Right ventricle myocardium superior (tissue), 1 donor: ENCODE data around the gene ITPR3. TPM values are rescaled to one million over a fixed set of nuclear protein-coding genes. Genes with fewer than 3 reads are reported as not detected.

ENCODE experiments used
- ATAC-seq: fragments of 200-7000 bp; cut with Tn5 transposase; one replicate; pipeline ENCODE4 v1.9.1; 2020; ENCODE audit warnings: mild to moderate bottlenecking; ENCODE audit not compliant: poor library complexity
- DNase-seq: peaks from one replicate; pipeline ENCODE4 v3.0.0-alpha.2; 2020
- intact Hi-C: fragments of 100-400 bp; cut with DNase I; formaldehyde crosslinking; loops from one replicate; pipeline ENCODE4 v1.11.2; 2022
- total RNA-seq: library from RNA; stranded (reverse); fragmentation: NEBNext Ultra II Directional; extraction: Animal tissue kit (Norgen Biotek cat#: 25700); gene quantifications from one replicate; pipeline ENCODE4 v1.2.1, GENCODE V29; 2021
- donor health status: DM: no; HTN: yes; CAD: no; lungs with severe emphysema.

ITPR3 gene
- total RNA-seq, 1 donor from 2014 or later = 6.0 TPM

GRCh38 chr6:33717934-33718455, 96.9 kb downstream of the ITPR3 start:
- intact Hi-C loops = no loop called here
- peak; percentile 62 for DNase-seq
- ATAC-seq = peak; percentile 44

- intact Hi-C loops = no loop called here
- ATAC-seq (no peak), DNase-seq (no peak)
Observed at GRCh38 chr6:33718713-33719112, 97.6 kb downstream of the ITPR3 start.

DNA sequence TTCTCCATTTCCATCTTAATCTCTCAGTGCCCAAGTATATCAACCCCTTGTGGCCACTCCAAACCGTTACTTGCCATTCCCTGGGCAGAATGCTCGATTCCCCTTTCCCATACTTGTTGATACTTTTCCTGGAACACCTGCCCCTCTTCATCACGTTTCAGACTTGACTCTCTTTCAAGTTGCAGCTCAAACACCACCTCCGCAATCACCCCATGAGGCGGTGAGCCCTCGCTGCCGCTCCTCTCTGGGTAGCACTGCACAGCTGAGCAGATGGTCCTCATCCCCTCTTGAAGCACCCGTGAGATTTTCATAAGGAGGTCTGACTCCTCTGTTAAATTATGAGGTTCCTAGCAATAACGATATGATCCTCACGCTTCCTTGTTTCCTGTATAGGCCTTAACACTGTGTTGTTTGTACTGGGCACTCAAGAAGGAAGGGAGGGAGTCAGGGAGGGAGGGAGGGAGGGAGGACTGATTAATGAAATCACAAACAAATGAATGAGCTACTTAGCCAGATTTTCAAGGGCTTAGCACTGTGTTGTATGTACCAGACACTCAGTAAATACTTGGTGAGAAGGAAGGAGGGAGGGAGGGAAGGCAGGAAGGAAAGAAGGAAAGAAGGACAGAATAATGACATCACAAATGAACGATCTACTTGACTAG, 98.3 kb downstream of the ITPR3 start:
- intact Hi-C loops = no loop called here
- peak; percentile 3 for ATAC-seq
- DNase-seq = no peak

DNA sequence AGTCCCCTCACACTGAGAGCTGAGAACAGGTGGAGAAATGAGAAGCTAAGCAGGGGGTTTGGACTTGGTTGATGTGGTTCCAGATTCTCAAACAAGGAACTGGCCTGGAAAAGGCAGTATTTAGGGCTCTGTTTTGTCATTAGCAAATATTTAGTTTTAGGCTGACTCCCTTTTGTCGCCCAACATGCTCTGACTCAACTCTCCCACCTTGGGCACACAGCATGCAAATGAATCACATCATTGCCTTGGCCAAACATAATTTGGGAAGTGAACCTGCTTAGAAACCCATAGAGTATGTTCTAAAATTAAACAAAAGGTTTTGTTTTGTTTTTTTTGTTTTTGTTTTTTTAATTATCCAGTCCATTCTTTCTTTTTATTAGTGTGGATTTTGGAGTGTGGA, 99.9 kb downstream of the ITPR3 start:
- DNase-seq = no peak
- intact Hi-C loops = no loop called here
- no peak for ATAC-seq

DNA sequence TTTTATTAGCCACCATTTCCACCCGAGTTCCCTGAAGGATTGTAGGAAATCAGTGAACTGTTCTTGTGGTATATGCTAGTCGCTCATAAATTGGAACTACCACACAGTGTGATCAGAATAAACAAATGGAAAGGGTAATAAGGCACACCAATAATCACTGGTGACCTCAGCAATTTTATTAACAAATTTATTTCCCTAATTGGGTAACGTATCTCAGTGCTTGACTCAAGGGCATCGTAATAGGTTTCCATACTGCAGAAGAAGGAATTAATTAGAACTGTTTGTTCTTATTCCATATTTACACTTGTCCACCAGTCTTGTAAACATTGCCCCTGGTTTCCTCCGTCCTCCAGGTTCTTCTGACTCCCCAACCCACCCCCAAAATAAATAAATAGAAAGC, 100.4 kb downstream of the ITPR3 start:
- ATAC-seq (no peak), DNase-seq (no peak)
- intact Hi-C loops = no loop called here

GRCh38 chr6:33722103-33722623, 101.0 kb downstream of the ITPR3 start:
- intact Hi-C loops = no loop called here
- ATAC-seq (peak; percentile 20), DNase-seq (no peak)

DNA sequence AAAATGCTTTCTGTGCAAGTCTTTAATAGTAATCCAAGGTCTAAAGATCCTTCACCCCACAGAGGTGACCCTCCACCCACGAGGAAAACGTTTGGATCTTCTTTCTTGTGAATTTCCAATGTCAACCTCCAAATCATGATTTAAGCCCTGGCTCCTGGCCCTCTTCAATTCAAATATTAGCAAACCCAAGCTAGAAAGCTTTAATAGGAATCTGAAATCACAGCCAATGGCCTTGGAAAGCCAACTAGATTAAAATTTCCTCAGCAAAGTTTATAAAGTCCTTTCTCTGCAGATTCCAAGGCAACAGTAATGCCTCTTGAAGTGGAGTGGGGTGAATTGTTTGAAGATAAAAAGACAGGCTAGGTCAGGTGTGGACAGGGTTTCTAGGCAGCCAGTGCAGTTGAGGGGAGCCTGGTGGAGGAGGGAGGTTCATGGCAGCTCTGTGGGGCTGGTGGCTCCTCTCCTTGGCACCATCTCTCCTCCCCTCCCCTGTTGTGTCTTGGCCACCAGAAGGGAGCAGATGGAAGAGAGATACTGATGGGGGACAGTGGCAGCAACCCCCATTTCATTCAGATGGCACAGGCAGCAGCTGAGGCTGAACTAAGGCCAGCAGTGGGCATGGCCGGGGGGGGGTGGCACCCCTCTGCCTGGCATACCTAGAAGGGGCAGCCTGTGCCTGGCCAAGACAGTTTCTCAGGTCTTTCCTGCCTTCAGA, 102.4 kb downstream of the ITPR3 start:
- DNase-seq = peak; percentile 33
- ATAC-seq = no peak
- intact Hi-C loops = no loop called here

- intact Hi-C loops = no loop called here
- ATAC-seq = no peak
- no peak for DNase-seq
Observed at GRCh38 chr6:33724102-33725023, 103.2 kb downstream of the ITPR3 start.

DNA sequence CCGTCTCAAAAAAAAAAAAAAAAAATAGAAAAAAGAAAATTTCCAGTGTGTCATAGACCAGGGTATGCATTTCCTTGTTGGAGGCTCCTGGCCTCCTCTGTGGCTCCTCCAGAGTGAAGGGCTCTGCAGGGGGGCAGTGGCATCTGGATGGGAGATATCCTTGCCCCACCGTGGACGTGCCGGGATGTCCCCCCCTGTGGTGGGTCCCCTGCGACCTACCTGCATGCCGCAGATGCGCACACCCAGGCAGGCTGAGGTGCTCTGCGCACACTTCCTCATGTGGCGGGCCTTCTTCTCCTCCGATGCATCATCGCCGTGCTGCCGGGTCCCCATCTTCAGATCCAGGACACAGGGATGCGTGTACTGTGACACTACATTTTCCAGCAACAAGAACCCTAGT, 104.1 kb downstream of the ITPR3 start:
- DNase-seq = no peak
- intact Hi-C loops = no loop called here
- ATAC-seq = no peak

GRCh38 chr6:33725891-33726673, 105.0 kb downstream of the ITPR3 start:
- intact Hi-C loops = no loop called here
- no peak for ATAC-seq
- no peak for DNase-seq

DNA sequence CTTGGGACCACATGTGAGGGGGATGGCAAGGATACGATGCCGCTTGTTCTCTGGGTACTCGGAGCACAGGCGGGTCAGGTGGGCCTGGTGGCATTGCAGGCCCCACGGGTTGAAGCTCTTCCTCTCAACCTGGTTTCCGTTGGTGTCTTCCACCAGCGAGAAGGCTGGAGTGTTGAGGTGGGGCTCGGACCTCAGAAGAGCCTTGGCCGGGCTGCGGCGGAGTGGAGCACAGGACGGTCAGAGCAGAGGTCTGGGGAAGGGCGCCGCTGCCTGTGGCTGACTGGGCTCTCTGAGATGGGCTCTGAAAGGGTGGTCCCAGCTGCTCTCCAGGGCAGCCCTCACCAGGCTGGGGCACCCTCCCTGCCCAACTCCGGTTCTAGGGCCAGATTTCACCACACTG, 105.6 kb downstream of the ITPR3 start:
- intact Hi-C loops = no loop called here
- ATAC-seq = no peak
- no peak for DNase-seq

DNA sequence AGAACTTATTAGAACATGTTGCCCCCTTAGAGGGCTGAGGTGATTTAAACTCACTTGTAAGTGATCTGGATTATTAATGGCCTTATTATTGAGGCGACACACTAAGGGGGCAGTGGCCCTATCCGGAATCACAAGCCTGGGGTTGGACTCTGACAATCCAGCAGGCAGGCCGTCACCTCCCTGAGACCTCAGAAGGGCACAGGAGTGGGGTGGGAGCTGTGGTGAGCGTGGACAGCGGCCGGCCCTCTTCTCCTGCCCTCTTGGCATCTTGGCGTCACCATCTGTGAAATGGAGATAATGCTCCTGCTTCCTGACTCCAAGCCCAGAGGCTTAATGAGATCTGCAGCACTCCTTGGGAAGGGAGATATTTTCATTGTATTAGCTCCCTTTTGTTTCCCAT, 106.0 kb downstream of the ITPR3 start:
- intact Hi-C loops = no loop called here
- ATAC-seq (no peak), DNase-seq (no peak)

DNA sequence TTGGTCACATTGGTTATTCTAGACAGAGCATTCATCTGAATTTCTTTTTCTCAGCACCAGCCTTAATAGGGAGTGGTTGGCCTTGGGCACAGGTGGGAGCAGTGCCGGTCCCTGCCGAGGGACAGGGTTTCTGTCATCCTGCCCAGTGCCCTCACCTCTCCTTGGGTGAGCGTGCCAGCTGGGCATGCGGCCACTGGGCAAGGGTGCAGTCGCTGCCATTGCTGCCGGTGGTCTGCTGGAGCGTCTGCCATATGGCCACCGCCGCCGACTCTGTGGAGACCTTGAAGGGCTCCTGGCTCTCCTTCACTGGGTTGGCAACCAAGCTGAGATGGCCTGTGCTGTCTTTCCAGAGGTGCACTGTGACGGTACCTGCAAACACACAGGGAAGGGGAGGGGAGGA, 106.8 kb downstream of the ITPR3 start:
- DNase-seq (peak; percentile 76), ATAC-seq (peak; percentile 62)

DNA sequence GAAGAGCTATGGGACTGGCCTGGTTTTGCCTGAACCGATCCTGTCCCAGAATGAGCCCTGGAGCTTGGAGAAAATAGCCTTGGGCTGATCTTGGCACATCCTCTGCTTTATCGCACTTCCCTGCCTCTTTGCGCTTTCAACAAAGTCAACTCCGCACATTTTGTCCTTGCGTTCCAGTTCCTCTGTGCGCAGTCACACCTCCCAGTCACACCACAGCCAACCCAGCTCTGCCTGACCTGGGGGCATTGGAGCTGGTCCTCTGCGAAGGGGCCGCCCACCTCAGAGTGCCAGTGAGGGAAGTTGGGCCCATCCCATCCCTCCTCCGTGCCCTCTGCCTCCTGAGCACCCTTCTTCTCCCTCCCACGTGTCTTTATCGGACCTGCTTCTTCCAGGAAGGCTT, 107.3 kb downstream of the ITPR3 start:
- peak; percentile 70 for DNase-seq
- intact Hi-C loops = no loop called here
- ATAC-seq = peak; percentile 72

More for the DNA sequence above, 106.8 kb downstream of the ITPR3 start:
- intact Hi-C loops = no loop called here

DNA sequence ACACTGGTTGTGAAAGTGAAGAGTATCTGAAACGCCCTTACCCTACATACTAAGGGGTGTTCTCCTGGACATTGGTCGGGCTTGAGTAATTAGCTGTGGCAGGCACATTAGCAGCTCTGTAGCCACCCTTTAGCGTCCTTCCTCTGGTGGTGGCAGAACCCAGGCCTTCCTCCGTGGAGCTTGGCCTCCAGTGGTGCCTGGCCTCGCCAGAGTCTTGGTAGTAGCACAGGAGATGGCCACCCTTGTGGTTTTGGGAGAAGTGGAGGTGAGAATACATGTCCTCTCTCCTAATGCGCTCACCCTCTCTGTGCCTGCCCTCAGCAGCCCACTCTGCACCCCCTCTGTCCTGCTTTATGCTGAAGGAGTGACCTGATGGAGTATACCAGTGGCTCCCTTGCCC, 107.9 kb downstream of the ITPR3 start:
- ATAC-seq (no peak), DNase-seq (no peak)
- intact Hi-C loops = no loop called here

GRCh38 chr6:33730611-33731010, 109.5 kb downstream of the ITPR3 start:
- DNase-seq = no peak
- peak; percentile 4 for ATAC-seq
- intact Hi-C loops = no loop called here

DNA sequence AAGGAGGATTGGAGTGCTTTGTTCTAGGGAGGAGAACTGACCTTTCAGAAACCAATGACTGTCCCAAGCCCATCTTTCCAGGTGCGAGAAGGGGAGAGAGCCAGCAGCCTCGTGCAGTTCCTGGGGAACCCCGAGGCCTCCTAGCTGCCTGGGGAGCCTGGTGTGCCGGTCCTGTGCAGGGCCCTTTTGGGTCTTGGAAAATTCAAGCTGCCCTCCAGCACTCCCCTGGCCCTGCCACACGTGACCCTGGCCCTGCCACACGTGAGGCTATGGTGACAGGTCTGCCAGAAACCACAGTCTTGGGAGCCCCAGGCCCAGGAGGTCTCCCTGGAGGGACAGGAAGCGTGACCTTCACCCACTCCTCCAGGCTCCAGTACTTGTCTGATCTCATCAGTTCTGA, 109.9 kb downstream of the ITPR3 start:
- no peak for DNase-seq
- intact Hi-C loops = no loop called here
- ATAC-seq = no peak

DNA sequence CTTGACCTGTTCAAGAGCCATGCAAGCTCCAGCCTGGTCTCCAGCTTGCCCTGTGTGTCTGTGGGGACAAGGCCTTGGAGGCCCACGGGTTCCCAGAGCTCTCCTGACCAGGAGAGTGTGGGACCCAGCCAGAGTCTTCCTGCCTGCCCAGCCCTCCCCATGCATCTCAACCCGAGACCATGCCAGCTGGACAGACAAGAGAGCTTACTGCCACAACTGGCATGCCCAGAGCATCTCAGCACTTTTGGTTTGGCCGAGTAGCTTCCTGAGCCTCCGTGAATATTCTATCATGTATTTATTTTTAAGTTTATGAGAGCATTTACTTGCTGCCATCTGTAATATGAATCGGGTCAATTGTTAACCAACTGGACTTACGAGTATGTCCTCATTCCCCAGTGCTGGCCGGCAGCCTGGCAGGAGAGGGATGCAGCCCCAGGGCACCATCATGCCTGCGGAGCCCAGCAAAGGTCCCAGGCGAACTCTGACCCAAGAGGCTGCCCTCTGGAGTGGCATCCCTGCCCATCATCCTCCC, 110.7 kb downstream of the ITPR3 start:
- ATAC-seq (peak; percentile 11), DNase-seq (no peak)
- intact Hi-C loops = no loop called here
